Sigmoid colon (tissue), 7 donors: ENCODE measurements around the gene FBXL7. TPM values are rescaled to one million over a fixed set of nuclear protein-coding genes. Genes with fewer than 3 reads are reported as not detected.

Experiments
- DNase-seq: peaks from one replicate; pipeline ENCODE4 v3.0.0-alpha.2; 2019
- H3K27ac ChIP-seq, 4 donors: fragments of 200-600 bp; sonication (generic); one replicate each; pipeline ENCODE4 v1.5.1; 2016 to 2019; ENCODE audit warnings: mild to moderate bottlenecking in 1 of 4
- H3K27me3 ChIP-seq, 3 donors: fragments of 200-600 bp; sonication (generic); one replicate each; pipeline ENCODE4 v1.5.1; 2019; ENCODE audit warnings: mild to moderate bottlenecking in 1 of 3
- H3K36me3 ChIP-seq, 4 donors: fragments of 200-600 bp; sonication (generic); one replicate each; pipeline ENCODE4 v1.5.1; 2016 to 2019
- H3K4me1 ChIP-seq, 4 donors: fragments of 200-600 bp; sonication (generic); one replicate each; pipeline ENCODE4 v1.5.1; 2017 to 2019
- H3K4me3 ChIP-seq, 4 donors: fragments of 200-600 bp; sonication (generic); one replicate each; pipeline ENCODE4 v1.5.1; 2017 to 2019; ENCODE audit warnings: mild to moderate bottlenecking in 2 of 4, moderate library complexity in 1 of 4
- H3K9me3 ChIP-seq, 4 donors: fragments of 200-600 bp in 3 of 4; sonication (generic) in 3 of 4; one replicate each; pipeline versions ENCODE4 v1.5.1 to v1.6.1; 2013 to 2019
- EP300 ChIP-seq, 4 donors: sonication (generic); formaldehyde crosslinking; IDR thresholded peaks; one replicate each; pipeline ENCODE4 v1.6.1; 2017; ENCODE audit warnings: antibody characterized with exemption in 4 of 4
- POLR2A ChIP-seq, 2 donors: fragments of 450-650 bp; IDR thresholded peaks; one replicate each; pipeline ENCODE4 v1.6.1; 2016; ENCODE audit warnings: antibody characterized with exemption in 2 of 2, mild to moderate bottlenecking in 2 of 2, moderate library complexity in 2 of 2
- POLR2AphosphoS5 ChIP-seq, 4 donors: sonication (generic); formaldehyde crosslinking; IDR thresholded peaks; one replicate each; pipeline ENCODE4 v1.6.1; 2017; ENCODE audit warnings: antibody characterized with exemption in 4 of 4
- WGBS, 2 donors: extraction: QIAGEN DNeasy Blood & Tissue Kit; methylation state at CpG; one replicate each; pipeline ENCODE4 v1.1.7; 2013; 5-methylcytosine and 5-hydroxymethylcytosine counted together
- intact Hi-C: fragments of 100-400 bp; cut with DNase I; formaldehyde crosslinking; loops from one replicate; pipeline ENCODE4 v1.15.1; 2023
- polyA plus RNA-seq, 3 donors: library from polyadenylated mRNA; stranded (reverse); fragments of 200-250 nt; gene quantifications; one replicate each; pipeline ENCODE4 v1.2.3, GENCODE V29; 2013
- total RNA-seq, 4 donors: library from RNA; depleted of rRNA; stranded (reverse); fragments of >200 nt; gene quantifications; one replicate each; pipeline ENCODE4 v1.1.0, GENCODE V29; 2016
- TF ChIP-seq, protein P1 (sequence below), 4 experiments: fragments of 450-650 bp in 3 of 4; fragments of 200-600 bp in 1 of 4; IDR thresholded peaks; one replicate each; pipeline ENCODE4 v1.5.1; 2016 to 2019; ENCODE audit warnings: antibody characterized with exemption in 4 of 4, mild to moderate bottlenecking in 3 of 4, moderate library complexity in 2 of 4
- donor health status: healthy with polysubstance abuse.
- donor health status: Bipolar disorder and iron deficiency.
- donor health status: healthy.

FBXL7 gene
- total and polyA plus RNA-seq, 7 donors: 0.92 to 44.3 (median 18.2) TPM

- intact Hi-C loops: no loop called here
- Histone ChIP-seq H3K9me3 (no peaks in the 10 kb centered on the region), H3K36me3 (no peaks in the 10 kb centered on the region), H3K4me1 (peaks cover 0 to 10% (median 7%) of the 10 kb centered on the region in 4 donors), H3K4me3 (no peak overlapping the region), H3K27ac (no peak overlapping the region), H3K27me3 (no peaks in the 10 kb centered on the region)
- no peak for DNase-seq
- 23 to 53% methylated on average over 4 of the region's 4 CpGs for WGBS, 2 donors
- TF ChIP-seq POLR2AphosphoS5 (IDR thresholded peaks at IDR 0.05) (no peak), POLR2A (IDR thresholded peaks at IDR 0.05) (no peak), EP300 (IDR thresholded peaks at IDR 0.05) (no peak)
- TF ChIP-seq, protein P1, sequence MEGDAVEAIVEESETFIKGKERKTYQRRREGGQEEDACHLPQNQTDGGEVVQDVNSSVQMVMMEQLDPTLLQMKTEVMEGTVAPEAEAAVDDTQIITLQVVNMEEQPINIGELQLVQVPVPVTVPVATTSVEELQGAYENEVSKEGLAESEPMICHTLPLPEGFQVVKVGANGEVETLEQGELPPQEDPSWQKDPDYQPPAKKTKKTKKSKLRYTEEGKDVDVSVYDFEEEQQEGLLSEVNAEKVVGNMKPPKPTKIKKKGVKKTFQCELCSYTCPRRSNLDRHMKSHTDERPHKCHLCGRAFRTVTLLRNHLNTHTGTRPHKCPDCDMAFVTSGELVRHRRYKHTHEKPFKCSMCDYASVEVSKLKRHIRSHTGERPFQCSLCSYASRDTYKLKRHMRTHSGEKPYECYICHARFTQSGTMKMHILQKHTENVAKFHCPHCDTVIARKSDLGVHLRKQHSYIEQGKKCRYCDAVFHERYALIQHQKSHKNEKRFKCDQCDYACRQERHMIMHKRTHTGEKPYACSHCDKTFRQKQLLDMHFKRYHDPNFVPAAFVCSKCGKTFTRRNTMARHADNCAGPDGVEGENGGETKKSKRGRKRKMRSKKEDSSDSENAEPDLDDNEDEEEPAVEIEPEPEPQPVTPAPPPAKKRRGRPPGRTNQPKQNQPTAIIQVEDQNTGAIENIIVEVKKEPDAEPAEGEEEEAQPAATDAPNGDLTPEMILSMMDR (IDR thresholded peaks at IDR 0.05): no peak
Observed at GRCh38 chr5:15483351-15484097, 16.5 kb upstream of the FBXL7 start.

GRCh38 chr5:15487228-15487627, 12.8 kb upstream of the FBXL7 start:
- peaks cover 0 to 10% (median 7%) of the 10 kb centered on the region in 4 donors for H3K4me1 ChIP-seq
- H3K27ac ChIP-seq: no peak overlapping the region
- H3K9me3 ChIP-seq: no peaks in the 10 kb centered on the region
- TF ChIP-seq EP300 (IDR thresholded peaks at IDR 0.05) (no peak), POLR2AphosphoS5 (IDR thresholded peaks at IDR 0.05) (no peak), POLR2A (IDR thresholded peaks at IDR 0.05) (no peak)
- TF ChIP-seq, protein P1 (IDR thresholded peaks at IDR 0.05): no peak
- no peaks in the 10 kb centered on the region for H3K36me3 ChIP-seq
- no peaks in the 10 kb centered on the region for H3K27me3 ChIP-seq
- H3K4me3 ChIP-seq: no peak overlapping the region
- WGBS, 2 donors: 14 to 58% methylated on average over 2 of the region's 2 CpGs
- intact Hi-C loops: no loop called here
- DNase-seq: no peak

DNA sequence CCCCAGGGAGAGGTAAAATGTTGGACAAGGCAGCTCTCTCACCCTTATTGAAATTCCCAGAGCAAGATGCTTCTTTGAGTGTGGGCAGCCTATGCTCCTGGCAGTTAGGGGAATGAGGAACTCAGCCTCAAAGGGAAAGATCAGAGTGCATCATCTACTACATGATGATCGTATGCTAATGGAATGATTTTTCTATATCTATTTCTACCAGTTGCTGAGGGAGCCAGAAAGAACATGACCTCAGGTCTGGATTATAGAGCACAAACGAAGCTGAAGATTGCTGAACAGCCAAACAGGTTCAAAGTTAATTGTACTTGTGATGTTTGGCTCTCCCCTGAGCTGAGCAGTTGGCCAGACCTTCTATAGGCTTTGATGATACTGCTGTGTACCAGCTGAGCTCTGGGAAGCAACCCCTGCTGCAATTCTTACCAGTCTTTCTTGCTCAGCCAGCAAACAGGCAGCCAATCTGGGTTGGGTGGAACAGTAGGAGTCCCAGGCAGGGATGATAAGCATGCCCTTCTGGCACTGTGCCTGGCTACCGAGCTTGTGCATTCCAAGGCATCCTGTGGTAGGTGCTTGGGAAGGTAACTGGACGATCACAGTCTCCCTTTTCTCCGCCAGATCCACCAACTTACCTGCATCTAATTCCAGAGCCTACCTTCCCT, 10.3 kb upstream of the FBXL7 start:
- intact Hi-C loops: no loop called here
- 62 to 67% methylated on average over 5 of the region's 5 CpGs for WGBS, 2 donors
- no peaks in the 10 kb centered on the region for H3K36me3 ChIP-seq
- no peaks in the 10 kb centered on the region for H3K27me3 ChIP-seq
- DNase-seq: no peak
- no peak overlapping the region for H3K4me3 ChIP-seq
- H3K27ac ChIP-seq: no peak overlapping the region
- H3K4me1 ChIP-seq: no peaks in the 10 kb centered on the region
- no peak for TF ChIP-seq POLR2A (IDR thresholded peaks at IDR 0.05)
- no peak for TF ChIP-seq EP300 (IDR thresholded peaks at IDR 0.05)
- no peak for TF ChIP-seq POLR2AphosphoS5 (IDR thresholded peaks at IDR 0.05)
- TF ChIP-seq, protein P1 (IDR thresholded peaks at IDR 0.05): no peak
- no peaks in the 10 kb centered on the region for H3K9me3 ChIP-seq

GRCh38 chr5:15492545-15492944, 7.4 kb upstream of the FBXL7 start:
- Histone ChIP-seq H3K27me3 (no peaks in the 10 kb centered on the region), H3K4me3 (no peak overlapping the region), H3K27ac (no peak overlapping the region), H3K4me1 (no peaks in the 10 kb centered on the region), H3K36me3 (no peaks in the 10 kb centered on the region), H3K9me3 (no peaks in the 10 kb centered on the region)
- TF ChIP-seq POLR2A (IDR thresholded peaks at IDR 0.05) (no peak), EP300 (IDR thresholded peaks at IDR 0.05) (no peak), POLR2AphosphoS5 (IDR thresholded peaks at IDR 0.05) (no peak)
- TF ChIP-seq, protein P1 (IDR thresholded peaks at IDR 0.05): no peak
- 94 to 96% methylated on average over 1 of the region's 1 CpG for WGBS, 2 donors
- DNase-seq: no peak
- intact Hi-C loops: no loop called here
